SU-DHL-6 (cell line): ENCODE data around the gene C1QB.

ENCODE experiments used
- H2AFZ ChIP-seq: fragments of 200-600 bp; sonication (generic); 2 replicates; pipeline ENCODE4 v1.6.1; 2014; ENCODE audit warnings: low read depth, mild to moderate bottlenecking, moderate library complexity, mixed read lengths, antibody characterized with exemption, low read length; ENCODE audit not compliant: severe bottlenecking
- H3F3A ChIP-seq: fragments of 200-600 bp; shearing (Covaris generic); 2 replicates; pipeline ENCODE4 v1.6.0; 2016; ENCODE audit warnings: antibody characterized with exemption, mild to moderate bottlenecking; ENCODE audit not compliant: insufficient read depth
- H3K27ac ChIP-seq: fragments of 200-600 bp; sonication (generic); 2 replicates; pipeline ENCODE4 v1.5.1; 2016; ENCODE audit warnings: low read depth, mild to moderate bottlenecking, low read length, moderate library complexity, mixed read lengths
- H3K27me3 ChIP-seq: fragments of 200-600 bp; sonication (generic), shearing (Covaris generic); 2 replicates; pipeline ENCODE4 v1.6.0; 2014; ENCODE audit warnings: mild to moderate bottlenecking, low read length
- H3K36me3 ChIP-seq: fragments of 200-600 bp; sonication (generic); 2 replicates; pipeline ENCODE4 v1.6.1; 2014; ENCODE audit warnings: mild to moderate bottlenecking, low read length, mixed read lengths
- H3K4me2 ChIP-seq: fragments of 300-600, 200-600 bp; shearing (Covaris generic), sonication (generic); 2 replicates; pipeline ENCODE4 v1.6.0; 2014; ENCODE audit warnings: low read length, low read depth, mild to moderate bottlenecking; ENCODE audit not compliant: poor library complexity, severe bottlenecking
- H3K4me3 ChIP-seq: fragments of 200-600 bp; sonication (generic); 2 replicates; pipeline ENCODE4 v1.5.1; 2014; ENCODE audit warnings: antibody characterized with exemption, low read length, mild to moderate bottlenecking, mixed read lengths; ENCODE audit not compliant: insufficient read depth, poor library complexity, severe bottlenecking
- H3K79me2 ChIP-seq: fragments of 200-600 bp; sonication (generic); 2 replicates; pipeline ENCODE4 v1.6.1; 2014; ENCODE audit warnings: mild to moderate bottlenecking, low read length, moderate library complexity; ENCODE audit not compliant: insufficient read depth
- H3K9ac ChIP-seq: fragments of 200-600 bp; sonication (generic); 2 replicates; pipeline ENCODE4 v1.7.0; 2014; ENCODE audit warnings: mild to moderate bottlenecking, low read length
- H3K9me2 ChIP-seq: fragments of 200-600 bp; sonication (generic); replicated peaks from 2 replicates; pipeline ENCODE4 v1.6.1; 2014; ENCODE audit warnings: low read length; ENCODE audit not compliant: insufficient read depth
- H3K9me3 ChIP-seq: fragments of 200-600 bp; sonication (generic); 2 replicates; pipeline ENCODE4 v1.6.1; 2014; ENCODE audit warnings: low read length, mixed read lengths; ENCODE audit not compliant: insufficient read depth
- H4K20me1 ChIP-seq: fragments of 200-600 bp; sonication (generic); 2 replicates; pipeline ENCODE4 v1.6.1; 2014; ENCODE audit warnings: low read depth, mild to moderate bottlenecking, antibody characterized with exemption, low read length, moderate library complexity, mixed read lengths
- EZH2phosphoT487 ChIP-seq: fragments of 200-600 bp; sonication (generic), shearing (Covaris generic); conservative IDR thresholded peaks from 2 replicates; pipeline ENCODE4 v1.6.1; 2018; ENCODE audit warnings: mild to moderate bottlenecking, antibody characterized with exemption, low read length, moderate library complexity, mixed read lengths
- TF ChIP-seq, protein P1 (sequence below): fragments of 200-600 bp; sonication (generic); IDR thresholded peaks from one replicate; pipeline ENCODE4 v1.5.1; 2017; ENCODE audit warnings: antibody characterized with exemption, mild to moderate bottlenecking, low read length, moderate library complexity; ENCODE audit not compliant: insufficient read depth, poor library complexity, severe bottlenecking

C1QB gene

DNA sequence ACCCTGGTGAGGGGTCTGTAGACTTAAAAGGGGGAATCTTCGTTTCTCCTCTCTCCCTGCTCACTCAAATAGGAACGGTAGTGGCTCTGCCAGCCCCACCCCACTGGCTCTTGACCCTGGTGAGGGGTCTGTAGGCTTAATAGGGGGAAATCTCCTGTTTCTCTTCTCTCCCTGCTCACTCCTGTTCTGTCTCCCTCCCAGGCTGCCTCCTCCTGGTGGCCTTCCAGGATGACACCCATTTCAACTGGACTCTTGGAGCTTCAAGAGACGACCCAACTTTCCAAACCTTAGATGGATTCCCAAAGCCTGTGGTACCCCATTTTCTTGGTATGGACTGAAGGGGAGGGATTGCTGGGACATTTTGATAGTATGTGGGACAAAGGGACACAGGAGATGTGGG, 56.2 kb downstream of the C1QB start:
- no peak overlapping the region for H3K4me3 ChIP-seq
- H3F3A ChIP-seq, result no peaks in the 10 kb centered on the region
- H4K20me1 ChIP-seq, result no peaks in the 10 kb centered on the region
- no peak overlapping the region for H3K27ac ChIP-seq
- TF ChIP-seq EZH2phosphoT487, result no peak
- TF ChIP-seq, protein P1, sequence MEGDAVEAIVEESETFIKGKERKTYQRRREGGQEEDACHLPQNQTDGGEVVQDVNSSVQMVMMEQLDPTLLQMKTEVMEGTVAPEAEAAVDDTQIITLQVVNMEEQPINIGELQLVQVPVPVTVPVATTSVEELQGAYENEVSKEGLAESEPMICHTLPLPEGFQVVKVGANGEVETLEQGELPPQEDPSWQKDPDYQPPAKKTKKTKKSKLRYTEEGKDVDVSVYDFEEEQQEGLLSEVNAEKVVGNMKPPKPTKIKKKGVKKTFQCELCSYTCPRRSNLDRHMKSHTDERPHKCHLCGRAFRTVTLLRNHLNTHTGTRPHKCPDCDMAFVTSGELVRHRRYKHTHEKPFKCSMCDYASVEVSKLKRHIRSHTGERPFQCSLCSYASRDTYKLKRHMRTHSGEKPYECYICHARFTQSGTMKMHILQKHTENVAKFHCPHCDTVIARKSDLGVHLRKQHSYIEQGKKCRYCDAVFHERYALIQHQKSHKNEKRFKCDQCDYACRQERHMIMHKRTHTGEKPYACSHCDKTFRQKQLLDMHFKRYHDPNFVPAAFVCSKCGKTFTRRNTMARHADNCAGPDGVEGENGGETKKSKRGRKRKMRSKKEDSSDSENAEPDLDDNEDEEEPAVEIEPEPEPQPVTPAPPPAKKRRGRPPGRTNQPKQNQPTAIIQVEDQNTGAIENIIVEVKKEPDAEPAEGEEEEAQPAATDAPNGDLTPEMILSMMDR, result no peak
- H3K79me2 ChIP-seq, result no peaks in the 10 kb centered on the region
- no peak overlapping the region for H3K4me2 ChIP-seq
- H2AFZ ChIP-seq, result no peak overlapping the region
- no peaks in the 10 kb centered on the region for H3K9me2 ChIP-seq
- no peaks in the 10 kb centered on the region for H3K27me3 ChIP-seq
- no peaks in the 10 kb centered on the region for H3K36me3 ChIP-seq
- H3K9ac ChIP-seq, result no peak overlapping the region
- no peaks in the 10 kb centered on the region for H3K9me3 ChIP-seq

DNA sequence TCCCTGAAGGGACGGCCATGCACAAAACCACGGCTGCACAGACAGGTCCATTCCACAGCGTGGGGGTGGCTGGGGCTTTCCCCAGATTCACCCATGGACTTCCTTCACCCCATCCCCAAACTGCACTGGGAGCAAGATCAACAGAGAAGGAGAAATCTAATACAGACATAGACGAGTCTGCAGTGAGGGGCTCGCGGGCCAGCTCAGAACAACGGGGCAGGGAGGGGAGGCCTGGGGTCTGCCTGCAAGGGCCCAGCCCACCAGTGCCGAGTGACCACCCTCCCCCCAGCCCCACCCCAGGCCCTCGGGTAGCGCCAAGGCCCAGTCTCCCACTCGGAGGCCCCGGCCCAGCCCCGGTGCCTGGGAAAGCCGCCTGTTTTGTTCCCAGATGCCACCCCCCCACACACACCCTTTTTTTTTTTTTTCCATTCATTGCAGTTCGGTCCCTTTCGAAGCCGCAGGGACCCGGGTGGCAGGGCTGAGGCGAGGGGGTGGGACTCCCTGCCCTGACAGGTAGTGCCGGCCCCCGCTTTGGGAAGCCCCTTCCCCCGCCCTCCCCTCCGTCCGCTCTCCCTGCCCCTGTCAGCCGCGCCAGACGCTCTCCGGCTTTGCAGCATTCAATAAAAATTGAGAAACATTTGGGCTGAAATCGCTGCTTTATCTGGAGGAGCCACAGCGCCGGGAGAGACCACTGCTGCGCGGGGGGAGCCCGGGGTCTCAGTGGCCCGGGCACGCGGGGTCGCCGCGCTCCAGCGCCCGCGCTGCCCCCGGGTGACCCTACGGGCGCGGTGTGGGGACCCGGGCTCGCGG, 57.1 kb downstream of the C1QB start:
- H3F3A ChIP-seq, result no peaks in the 10 kb centered on the region
- H3K36me3 ChIP-seq, result no peaks in the 10 kb centered on the region
- H4K20me1 ChIP-seq, result no peaks in the 10 kb centered on the region
- no peaks in the 10 kb centered on the region for H3K9me3 ChIP-seq
- no peaks in the 10 kb centered on the region for H3K9me2 ChIP-seq
- no peak for TF ChIP-seq EZH2phosphoT487
- TF ChIP-seq, protein P1, result no peak
- H3K27ac ChIP-seq, result no peak overlapping the region
- H3K27me3 ChIP-seq, result no peaks in the 10 kb centered on the region
- no peaks in the 10 kb centered on the region for H3K79me2 ChIP-seq
- H3K4me3 ChIP-seq, result peak overlapping the region; percentile 12
- H3K9ac ChIP-seq, result no peak overlapping the region
- peak overlapping the region; percentile 34 for H2AFZ ChIP-seq
- H3K4me2 ChIP-seq, result peak overlapping the region; percentile 47

DNA sequence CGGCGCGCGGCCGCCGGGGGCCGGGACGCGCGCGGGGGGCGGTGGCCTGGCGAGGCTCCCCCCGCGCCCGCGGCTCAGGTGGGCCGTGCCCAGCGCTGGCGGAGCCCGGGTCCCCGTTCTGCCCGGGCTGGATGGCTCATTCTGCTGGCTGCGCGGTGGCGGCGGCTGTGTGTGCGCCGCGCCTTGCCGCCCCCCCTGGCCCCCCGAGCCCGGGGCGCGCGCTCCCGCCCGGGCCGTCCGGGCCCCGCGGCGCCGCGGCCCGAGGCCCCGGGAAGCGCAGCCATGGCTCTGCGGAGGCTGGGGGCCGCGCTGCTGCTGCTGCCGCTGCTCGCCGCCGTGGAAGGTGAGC, 57.6 kb downstream of the C1QB start, which contains the start of gene EPHB2:
EPHB2 (plus strand) TSS at position 139 of the 349 bp plus-strand sequence; CDS start at position 283, 144 bp downstream.
- no peaks in the 10 kb centered on the region for H3K27me3 ChIP-seq
- peak within 1 kb of the TSS; percentile 12 for H3K4me3 ChIP-seq
- no peaks in the 10 kb centered on the region for H3F3A ChIP-seq
- H3K9me3 ChIP-seq, result no peaks in the 10 kb centered on the region
- no peak within 1 kb of the TSS for H3K27ac ChIP-seq
- H4K20me1 ChIP-seq, result no peaks in the 10 kb centered on the region
- H2AFZ ChIP-seq, result peak within 1 kb of the TSS; percentile 34
- TF ChIP-seq, protein P1, result no peak
- TF ChIP-seq EZH2phosphoT487, result no peak
- H3K79me2 ChIP-seq, result no peaks in the 10 kb centered on the region
- H3K9me2 ChIP-seq, result no peaks in the 10 kb centered on the region
- no peak within 1 kb of the TSS for H3K9ac ChIP-seq
- peak within 1 kb of the TSS; percentile 47 for H3K4me2 ChIP-seq
- no peaks in the 10 kb centered on the region for H3K36me3 ChIP-seq
